Skeletal muscle tissue (tissue), 4 donors: ENCODE data around the gene RANBP3. TPM values are rescaled to one million over a fixed set of nuclear protein-coding genes. Genes with fewer than 3 reads are reported as not detected.
"Not testable (repeated sequence)": the region's sequence is repeated elsewhere in the genome, so short reads cannot be mapped to it uniquely, and the experiment has no call there.

Experiments
- H3K27ac ChIP-seq: one replicate; pipeline ENCODE4 v1.7.0; 2013; ENCODE audit warnings: mild to moderate bottlenecking, low read depth, low read length, inconsistent platforms
- H3K27me3 ChIP-seq, 3 donors: one replicate each; pipeline ENCODE4 v1.7.0; 2013; ENCODE audit warnings: low read length in 3 of 3; ENCODE audit not compliant: control insufficient read depth in 3 of 3, insufficient read depth in 3 of 3
- H3K36me3 ChIP-seq, 3 donors: one replicate each; pipeline ENCODE4 v1.7.0; 2013; ENCODE audit warnings: low read length in 3 of 3; ENCODE audit not compliant: control insufficient read depth in 3 of 3, insufficient read depth in 3 of 3
- H3K4me1 ChIP-seq, 3 donors: one replicate each; pipeline ENCODE4 v1.7.0; 2013; ENCODE audit warnings: low read length in 3 of 3, mild to moderate bottlenecking in 3 of 3; ENCODE audit not compliant: control insufficient read depth in 3 of 3, insufficient read depth in 3 of 3
- H3K4me3 ChIP-seq, 3 donors: one replicate each; pipeline ENCODE4 v1.7.0; 2013; ENCODE audit warnings: low read length in 3 of 3
- H3K9ac ChIP-seq, 3 donors: one replicate each; pipeline ENCODE4 v1.7.0; 2013; ENCODE audit warnings: low read length in 3 of 3, mild to moderate bottlenecking in 3 of 3, moderate library complexity in 2 of 3, low read depth in 1 of 3
- H3K9me3 ChIP-seq, 3 donors: one replicate each; pipeline ENCODE4 v1.7.0; 2013; ENCODE audit warnings: low read length in 3 of 3; ENCODE audit not compliant: control insufficient read depth in 3 of 3
- total RNA-seq: library from RNA; depleted of rRNA; stranded (reverse); fragments of >200 nt; gene quantifications from one replicate; pipeline ENCODE4 v1.2.3, GENCODE V29; 2014
- donor health status: Osteomylitis.

Gene RANBP3
- total RNA-seq, 1 donor from 2014 or later, result 26.6 TPM

GRCh38 chr19:5988517-5989387 is 10.8 kb upstream of the RANBP3 start:
- no peaks in the 10 kb centered on the region for H3K9me3 ChIP-seq
- H3K4me1 ChIP-seq, result peaks cover 4 to 10% (median 4%) of the 10 kb centered on the region in 3 donors
- H3K9ac ChIP-seq, result no peak overlapping the region
- H3K4me3 ChIP-seq, result no peak overlapping the region
- no peaks in the 10 kb centered on the region for H3K36me3 ChIP-seq
- no peak overlapping the region for H3K27ac ChIP-seq
- H3K27me3 ChIP-seq, result peaks cover 0 to 3% (median 0%) of the 10 kb centered on the region in 3 donors

GRCh38 chr19:5987077-5987818 is 9.3 kb upstream of the RANBP3 start:
- Histone ChIP-seq H3K36me3 (no peaks in the 10 kb centered on the region), H3K4me3 (peak overlapping the region; percentile 71 to 76 (median 76)), H3K9me3 (no peaks in the 10 kb centered on the region), H3K27me3 (peaks cover 0 to 3% (median 0%) of the 10 kb centered on the region in 3 donors), H3K9ac (peak overlapping the region; percentile 54 to 69 (median 57)), H3K4me1 (peaks cover 4 to 6% (median 4%) of the 10 kb centered on the region in 3 donors), H3K27ac (no peak overlapping the region)

DNA sequence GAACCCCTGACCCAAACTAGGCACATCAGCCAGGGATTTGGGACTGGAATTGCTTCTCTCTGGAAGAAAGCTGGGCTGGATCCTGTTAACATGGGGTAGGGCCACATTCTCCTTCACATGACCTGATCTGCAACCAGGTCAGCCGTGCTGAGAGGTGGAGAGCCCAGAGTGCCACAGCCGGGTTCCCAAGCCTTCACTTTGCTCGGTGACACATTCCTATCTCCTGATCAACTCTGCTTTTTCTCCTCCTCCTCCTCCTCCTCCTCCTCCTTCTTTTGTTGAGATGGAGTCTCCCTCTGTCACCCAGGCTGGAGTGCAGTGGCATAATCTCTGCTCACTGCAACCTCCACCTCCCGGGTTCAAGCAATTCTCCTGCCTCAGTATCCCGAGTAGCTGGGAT is 7.9 kb upstream of the RANBP3 start:
- not testable (repeated sequence) for H3K36me3 ChIP-seq, H3K9ac ChIP-seq, H3K27ac ChIP-seq, H3K9me3 ChIP-seq, H3K27me3 ChIP-seq, H3K4me3 ChIP-seq, H3K4me1 ChIP-seq

DNA sequence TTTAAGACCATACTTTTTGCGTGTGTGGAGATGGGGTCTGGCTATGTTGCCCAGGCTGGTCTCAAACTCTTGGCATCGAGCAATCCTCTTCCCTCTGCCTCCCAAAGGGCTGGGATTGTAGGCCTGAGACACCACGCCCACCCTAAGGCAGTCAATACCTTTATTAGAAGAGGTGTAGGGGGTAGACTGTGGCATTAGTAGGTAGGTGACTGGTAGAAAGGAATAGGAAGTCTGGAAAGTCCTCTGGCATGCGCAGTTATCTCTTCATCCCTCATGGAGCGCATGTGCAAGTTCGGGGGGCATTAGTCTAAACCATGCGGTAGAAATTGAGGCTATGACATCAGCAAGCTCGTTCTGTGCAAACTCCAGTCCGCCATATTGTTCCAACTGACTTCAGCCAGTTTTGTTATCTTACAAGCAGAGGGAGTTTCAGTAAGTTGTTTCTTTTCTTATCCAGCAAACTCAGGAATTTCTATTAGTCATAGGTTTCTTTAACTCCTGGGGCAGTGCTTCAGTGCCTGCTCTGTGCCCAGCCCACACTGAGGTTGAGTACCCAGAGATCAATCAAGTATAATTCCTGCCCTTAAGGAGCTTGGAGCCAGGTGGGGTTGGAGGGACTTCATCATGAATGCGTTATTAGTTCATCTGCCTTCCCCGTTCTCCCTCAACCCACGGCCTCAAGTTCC is 7.3 kb upstream of the RANBP3 start:
- Histone ChIP-seq H3K9me3 (no peaks in the 10 kb centered on the region), H3K27me3 (peaks cover 0 to 3% (median 0%) of the 10 kb centered on the region in 3 donors), H3K4me3 (no peak overlapping the region), H3K36me3 (no peaks in the 10 kb centered on the region), H3K9ac (no peak overlapping the region), H3K4me1 (peaks cover 4 to 6% (median 4%) of the 10 kb centered on the region in 3 donors), H3K27ac (no peak overlapping the region)

DNA sequence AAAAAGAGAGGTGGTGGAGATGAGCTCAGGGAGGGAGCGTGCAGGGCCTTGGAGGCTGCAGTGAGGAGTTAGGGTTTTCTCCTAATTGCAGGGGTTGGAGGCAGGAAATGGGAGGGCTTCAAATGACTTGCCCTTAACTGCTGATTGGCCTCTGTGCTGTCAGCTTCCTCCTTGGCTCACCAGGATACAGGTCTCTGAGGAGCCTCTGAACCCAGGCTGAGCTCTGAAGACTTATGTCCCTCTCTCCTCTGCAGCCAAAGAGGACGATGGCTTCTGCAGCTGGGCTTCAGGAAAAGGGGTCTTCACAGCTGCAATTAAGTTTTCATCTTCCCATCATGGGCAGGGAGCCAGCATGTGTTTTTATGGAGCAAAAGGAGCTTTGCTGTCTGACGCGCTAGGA is 6.7 kb upstream of the RANBP3 start:
- Histone ChIP-seq H3K4me3 (no peak overlapping the region), H3K9ac (no peak overlapping the region)

DNA sequence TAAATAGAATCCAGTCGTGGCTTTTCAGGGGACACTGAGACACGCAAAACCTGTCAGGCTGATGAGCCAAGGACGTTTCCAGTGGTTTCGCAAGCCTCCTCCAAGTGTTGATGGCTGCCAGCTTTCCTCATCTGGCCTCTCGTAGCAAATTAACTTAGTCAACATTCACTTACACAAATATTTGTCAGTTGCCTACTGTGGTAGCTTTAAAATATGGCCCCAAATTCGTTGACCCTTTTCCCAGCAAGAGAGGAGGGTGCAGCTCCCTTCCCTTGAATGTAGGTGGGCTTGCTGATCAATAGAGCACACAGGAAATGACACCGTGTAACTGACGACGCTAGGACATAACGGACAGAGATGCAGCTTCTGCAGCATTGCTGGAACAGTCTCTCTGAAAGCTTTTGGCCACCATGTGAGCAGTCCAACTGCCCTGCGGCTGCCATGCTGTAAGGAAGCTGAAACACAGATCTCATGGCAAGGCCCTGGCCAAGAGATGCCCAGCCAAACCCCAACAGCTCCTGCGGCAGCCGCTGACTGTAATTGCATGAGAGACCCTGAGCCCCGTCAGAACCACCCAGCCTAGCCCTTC is 5.5 kb upstream of the RANBP3 start:
- H3K27me3 ChIP-seq, result peaks cover 0 to 2% (median 0%) of the 10 kb centered on the region in 3 donors

More for the DNA sequence above, 6.7 kb upstream of the RANBP3 start:
- H3K9me3 ChIP-seq, result no peaks in the 10 kb centered on the region
- no peaks in the 10 kb centered on the region for H3K36me3 ChIP-seq
- H3K27me3 ChIP-seq, result peaks cover 0 to 3% (median 0%) of the 10 kb centered on the region in 3 donors
- H3K4me1 ChIP-seq, result peaks cover 4 to 10% (median 4%) of the 10 kb centered on the region in 3 donors
- H3K27ac ChIP-seq, result no peak overlapping the region

DNA sequence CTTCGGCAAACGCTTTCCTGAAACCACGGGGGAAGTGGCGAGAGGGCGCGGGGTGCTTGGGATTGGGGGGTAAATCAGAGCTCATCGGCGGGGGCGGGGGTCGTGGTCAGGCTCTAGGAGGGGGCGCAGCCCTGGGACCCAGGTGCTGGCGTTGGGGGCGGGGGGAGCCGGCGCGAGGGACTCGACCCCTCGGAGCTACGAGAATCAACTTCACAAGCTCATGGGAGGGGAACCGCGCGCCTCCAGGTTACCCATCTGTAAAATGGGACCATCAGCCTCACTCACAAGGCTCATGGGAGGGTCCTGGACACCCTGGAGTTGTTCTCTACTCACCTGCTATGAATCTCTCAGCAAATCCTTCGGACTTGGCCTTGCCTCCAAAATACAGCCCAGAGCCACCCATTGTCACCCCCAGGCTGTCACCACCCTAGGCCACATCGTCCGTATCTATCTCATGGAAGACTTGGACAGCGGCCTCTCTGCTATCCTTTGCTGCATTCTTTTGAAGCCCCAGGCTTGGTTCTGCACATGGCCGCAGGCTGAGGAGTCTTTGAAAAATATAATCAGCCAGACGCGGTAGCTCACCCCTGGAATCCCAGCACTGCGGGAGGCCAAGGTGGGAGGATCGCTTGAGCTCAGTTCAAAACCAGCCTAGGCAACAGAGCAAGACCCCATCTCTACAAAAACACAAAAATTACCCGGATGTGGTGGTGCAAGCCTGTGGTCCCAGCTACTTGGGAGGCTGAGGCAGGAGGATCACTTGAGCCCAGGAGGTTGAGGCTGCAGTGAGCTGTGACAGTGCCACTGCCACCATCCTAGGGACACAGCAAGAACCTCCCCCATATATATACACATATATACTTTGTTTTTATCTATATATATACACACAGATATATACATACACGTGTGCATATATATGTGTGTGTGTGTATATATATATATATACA is 939 bp upstream of the RANBP3 start:
- peak overlapping the region; percentile 68 to 93 (median 90) for H3K9ac ChIP-seq
- no peaks in the 10 kb centered on the region for H3K9me3 ChIP-seq
- peaks cover 7 to 14% (median 9%) of the 10 kb centered on the region in 3 donors for H3K36me3 ChIP-seq
- H3K27ac ChIP-seq, result peak overlapping the region; percentile 92
- H3K27me3 ChIP-seq, result no peaks in the 10 kb centered on the region
- H3K4me3 ChIP-seq, result peak overlapping the region; percentile 68 to 90 (median 78)
- H3K4me1 ChIP-seq, result peaks cover 30 to 50% (median 41%) of the 10 kb centered on the region in 3 donors

More for the DNA sequence above, 5.5 kb upstream of the RANBP3 start:
- Histone ChIP-seq H3K36me3 (no peaks in the 10 kb centered on the region), H3K4me3 (no peak overlapping the region), H3K27ac (no peak overlapping the region), H3K4me1 (peaks cover 8 to 19% (median 11%) of the 10 kb centered on the region in 3 donors), H3K9me3 (no peaks in the 10 kb centered on the region), H3K9ac (no peak overlapping the region)

- Histone ChIP-seq H3K4me1 (peaks cover 30 to 51% (median 41%) of the 10 kb centered on the region in 3 donors), H3K9ac (peak overlapping the region; percentile 90 to 93 (median 91)), H3K27ac (peak overlapping the region; percentile 77), H3K36me3 (peaks cover 10 to 21% (median 14%) of the 10 kb centered on the region in 3 donors), H3K9me3 (no peaks in the 10 kb centered on the region), H3K4me3 (peak overlapping the region; percentile 78 to 90 (median 88)), H3K27me3 (no peaks in the 10 kb centered on the region)
Observed at GRCh38 chr19:5977222-5977784, 637 bp downstream of the RANBP3 start.
